ENCODE results near the gene RAD51B.

The RAD51B gene

DNA sequence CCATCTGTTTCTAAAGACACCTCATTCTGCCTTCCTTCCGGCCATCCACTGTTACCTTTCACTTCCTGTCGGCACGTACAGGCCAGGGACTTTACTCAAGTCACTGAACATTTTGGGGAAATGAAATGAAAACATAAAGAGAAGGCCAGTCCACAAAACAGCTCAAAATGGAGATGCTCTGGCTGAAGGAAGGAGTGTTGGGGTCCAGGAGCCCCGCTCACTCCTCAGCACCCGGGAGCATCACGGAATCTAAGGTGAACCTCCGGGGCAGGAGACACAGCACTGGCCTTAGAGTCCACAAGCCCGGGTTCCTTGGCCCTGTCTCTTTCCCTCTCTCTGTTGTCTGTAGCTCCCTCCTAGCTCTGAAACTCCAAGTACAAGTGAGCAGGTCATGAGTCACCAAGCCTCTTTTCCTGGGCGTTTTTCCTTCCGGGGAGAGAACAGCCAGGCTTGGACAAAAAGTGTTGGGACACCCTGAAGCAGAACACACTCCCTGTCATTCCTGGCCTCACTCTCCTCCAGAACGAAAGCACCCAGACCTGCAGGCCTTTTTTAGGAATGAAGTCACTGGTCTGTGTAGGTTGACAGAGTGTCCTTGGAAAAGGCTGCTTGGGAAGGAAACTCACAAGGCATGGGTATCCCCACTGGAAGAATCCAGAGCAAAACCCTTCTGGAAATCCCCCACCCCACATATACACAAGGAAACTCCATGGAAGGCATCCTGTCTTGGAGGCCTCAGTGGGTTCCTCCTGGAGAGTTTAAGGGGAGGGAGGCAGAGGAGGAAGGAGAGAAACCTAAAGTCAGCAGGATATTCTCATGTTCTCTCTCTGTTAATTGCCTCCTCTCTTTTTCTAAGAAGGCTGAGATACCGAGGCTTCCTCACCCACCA is 728.0 kb downstream of the RAD51B start:
- DNase-seq, result peak; percentile 48

DNA sequence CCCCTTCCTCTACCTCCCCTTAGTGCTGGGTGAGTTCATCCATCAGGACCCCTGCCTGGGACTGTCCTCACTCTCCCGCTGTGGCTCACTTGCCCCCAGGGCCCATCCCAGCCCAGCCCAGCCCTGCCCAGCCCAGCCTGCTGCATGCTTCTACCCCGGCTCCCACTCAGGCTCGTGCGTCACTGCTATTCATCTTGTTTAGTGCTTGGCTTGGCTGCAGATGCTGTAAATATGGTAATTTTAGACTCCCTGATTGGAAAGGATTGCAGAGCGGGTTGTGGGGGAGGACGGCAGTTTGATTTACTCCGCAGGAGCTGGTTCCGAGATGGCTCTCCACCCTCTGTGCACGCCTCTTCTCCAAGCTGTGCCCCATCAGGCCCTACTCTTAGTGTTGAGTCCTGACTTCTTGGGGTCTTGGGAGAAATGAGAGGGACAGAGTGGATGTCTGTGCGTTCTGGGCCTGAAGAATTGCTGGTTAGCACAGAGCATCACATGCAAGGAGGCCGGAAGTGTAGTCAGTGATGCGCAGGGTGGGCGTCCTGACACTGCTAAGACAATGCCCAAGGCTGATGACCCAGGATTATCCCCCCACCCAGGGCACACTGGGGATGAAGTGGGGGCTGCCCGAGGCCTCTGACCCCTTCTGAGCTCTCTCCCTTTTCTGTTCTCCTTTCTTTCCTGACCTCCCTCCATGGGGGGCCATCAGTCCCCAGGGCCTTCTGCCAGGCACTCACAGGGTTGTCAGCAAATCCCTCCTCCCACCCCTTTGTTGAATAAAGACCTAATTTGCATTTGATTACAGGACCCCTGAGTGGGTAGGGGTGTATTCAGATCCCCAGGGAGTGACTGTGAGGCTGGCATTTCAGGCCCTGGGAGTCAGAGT is 728.9 kb downstream of the RAD51B start:
- DNase-seq, result peak; percentile 94

DNA sequence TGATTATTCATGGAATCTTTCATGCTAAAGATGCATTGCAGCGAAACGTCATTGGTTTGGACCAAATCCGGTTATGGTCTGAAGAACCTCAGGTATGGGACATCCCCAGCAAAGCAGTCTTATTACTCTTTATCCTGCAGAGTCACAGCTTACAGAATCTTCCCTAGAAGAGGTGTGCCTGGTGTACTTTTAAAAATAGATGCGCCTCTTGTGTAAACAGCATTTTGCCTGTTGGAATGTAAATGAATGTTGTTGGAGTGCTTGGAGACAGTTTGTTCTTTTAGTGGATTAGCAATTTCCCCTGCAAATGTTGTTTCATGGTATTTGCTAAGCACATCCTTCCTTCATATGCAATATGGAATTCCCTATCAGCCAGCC is 730.7 kb downstream of the RAD51B start:
- DNase-seq, result no peak

DNA sequence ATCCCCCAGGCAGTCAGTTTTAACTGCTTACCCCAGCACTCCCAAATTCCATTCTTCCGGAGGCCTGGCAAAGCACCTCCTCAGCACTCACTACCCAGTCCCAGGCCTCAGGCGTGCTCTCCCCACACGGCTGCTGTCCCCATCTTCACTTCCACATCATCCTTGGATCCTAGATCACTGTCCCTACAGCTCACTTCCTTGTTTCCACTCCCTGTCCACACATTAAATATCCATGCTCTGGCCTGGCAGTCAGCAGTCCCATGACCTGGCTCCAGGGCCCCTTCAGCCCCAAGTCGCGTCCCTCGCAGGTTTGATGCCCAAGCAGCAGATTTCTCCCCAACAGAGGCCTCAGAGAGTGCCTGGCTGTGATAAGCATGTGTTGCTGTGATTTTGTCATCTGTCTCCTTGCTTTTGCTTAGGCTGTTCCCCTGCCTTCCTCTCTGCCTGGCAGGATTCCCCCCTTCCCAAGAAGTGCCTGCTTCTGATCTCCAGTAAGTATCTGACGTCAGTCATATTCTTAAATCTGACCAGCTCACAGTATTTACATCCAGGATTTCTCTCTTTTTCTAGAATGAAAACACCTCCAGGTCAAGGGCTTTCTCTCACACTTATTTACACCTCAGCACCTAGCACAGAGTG is 731.6 kb downstream of the RAD51B start:
- DNase-seq, result no peak

DNA sequence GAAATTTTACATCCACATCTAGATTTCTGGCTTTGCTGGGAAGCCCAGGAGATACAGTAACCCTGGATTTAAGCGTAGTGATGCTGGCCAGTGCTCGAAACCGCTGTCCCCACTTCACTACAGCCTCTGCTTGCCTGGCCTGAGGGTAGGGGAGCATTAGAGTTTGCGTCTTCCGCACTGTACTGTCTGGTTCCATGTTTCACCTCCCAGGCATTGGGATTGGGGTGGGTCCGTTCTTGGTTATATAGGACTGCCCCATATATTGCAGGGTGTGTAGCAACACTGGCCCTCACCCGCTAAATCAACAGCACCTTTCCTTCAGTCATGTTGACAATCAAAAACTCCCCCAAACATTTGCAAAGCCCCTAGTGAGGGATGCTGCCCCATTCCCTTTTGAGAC is 732.5 kb downstream of the RAD51B start:
- DNase-seq, result no peak

DNA sequence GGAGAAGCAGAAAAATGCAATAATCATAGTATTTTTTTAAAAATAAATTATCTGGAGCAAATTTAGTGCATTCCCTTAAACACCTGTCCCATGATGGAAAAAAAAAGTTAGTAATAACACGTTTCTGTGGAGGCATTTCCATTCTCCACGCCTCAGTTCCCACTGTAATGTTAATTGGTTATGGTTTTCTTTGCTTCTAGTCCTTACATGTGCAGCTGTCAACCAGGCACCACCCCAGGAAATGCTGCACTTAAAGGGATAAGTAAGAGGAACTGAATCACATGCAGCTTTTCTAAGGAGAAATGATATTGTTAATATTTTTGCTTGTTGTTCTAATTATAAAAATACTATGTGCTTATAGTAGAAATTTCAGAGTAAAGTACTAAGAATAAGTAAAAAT is 733.0 kb downstream of the RAD51B start:
- DNase-seq, result peak; percentile 56

DNA sequence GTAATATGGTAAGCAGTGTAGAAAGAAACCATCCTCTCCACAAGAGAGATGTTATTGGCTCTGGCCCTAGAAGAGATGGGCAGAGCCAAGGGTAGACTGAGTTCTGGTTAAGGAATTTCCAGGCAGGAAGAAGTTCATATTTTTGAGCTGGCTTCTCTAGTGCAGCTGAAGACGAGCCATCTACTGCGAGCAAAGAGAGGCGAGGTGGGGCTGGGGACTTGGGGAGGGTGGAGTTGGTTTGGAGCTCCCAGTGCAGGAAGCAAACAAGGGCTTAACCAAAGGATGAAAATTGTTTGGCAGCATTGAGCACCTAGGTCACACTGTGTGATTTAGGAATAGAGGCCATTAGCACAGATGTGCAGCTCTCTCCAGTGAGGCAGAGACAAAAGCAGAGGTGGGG is 733.7 kb downstream of the RAD51B start:
- peak; percentile 55 for DNase-seq

DNA sequence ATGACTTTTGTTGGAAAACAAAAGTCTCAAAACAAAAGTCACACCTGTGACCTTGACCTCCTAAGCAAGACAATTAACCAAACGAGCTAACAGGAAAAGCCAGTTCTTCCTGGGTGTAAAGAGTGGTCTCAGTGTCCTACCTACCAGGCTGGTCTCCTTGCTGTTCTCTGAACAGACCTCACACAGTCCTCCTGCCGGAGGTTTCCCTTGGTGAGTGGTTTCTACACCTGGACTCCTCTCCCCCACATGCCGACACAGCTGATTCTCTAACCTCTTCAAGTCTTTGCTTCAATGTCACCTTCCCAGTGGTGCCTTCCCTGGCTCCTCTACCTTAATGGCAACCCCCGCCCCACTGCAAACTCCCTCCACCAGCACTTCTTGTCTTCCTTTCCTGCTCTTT is 734.7 kb downstream of the RAD51B start:
- no peak for DNase-seq

DNA sequence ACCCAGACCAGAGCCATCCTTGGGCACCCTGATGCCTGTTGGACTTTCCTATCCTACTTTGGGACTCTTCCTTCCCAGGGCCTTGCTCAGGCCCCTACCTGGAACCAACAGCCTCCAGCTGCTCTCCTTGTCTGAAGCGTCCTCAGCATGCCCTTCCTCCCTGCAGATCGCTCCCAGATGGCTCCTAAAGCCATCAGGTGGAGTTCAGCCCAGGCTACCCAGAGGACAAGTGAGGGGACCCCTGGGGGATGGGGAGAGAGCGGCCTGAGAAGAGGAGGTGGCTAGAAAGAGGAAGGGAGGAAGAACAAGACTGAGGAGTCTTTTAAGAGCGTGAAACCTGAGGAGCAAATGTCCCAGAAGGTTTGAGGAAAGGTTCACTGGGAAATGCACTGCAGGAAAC is 736.7 kb downstream of the RAD51B start:
- DNase-seq, result no peak

DNA sequence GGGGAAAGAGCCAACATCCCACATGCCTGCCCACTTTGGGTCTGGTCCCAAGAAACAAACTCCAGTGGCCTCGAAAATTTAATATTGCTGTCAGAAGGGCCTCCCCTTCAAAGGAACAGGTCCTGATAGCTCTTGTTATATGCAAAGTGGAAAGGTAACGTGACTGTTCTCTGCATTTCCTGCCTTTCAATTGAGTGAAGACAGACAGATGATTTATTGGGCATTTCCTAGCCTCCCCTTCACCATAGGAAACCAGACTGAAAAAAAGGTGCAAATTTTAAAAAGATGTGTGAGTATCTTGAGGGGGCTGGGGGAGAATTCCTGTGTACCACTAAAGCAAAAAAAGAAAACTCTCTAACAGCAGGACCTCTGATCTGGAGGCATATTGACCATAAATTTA is 738.1 kb downstream of the RAD51B start:
- peak; percentile 6 for DNase-seq

DNA sequence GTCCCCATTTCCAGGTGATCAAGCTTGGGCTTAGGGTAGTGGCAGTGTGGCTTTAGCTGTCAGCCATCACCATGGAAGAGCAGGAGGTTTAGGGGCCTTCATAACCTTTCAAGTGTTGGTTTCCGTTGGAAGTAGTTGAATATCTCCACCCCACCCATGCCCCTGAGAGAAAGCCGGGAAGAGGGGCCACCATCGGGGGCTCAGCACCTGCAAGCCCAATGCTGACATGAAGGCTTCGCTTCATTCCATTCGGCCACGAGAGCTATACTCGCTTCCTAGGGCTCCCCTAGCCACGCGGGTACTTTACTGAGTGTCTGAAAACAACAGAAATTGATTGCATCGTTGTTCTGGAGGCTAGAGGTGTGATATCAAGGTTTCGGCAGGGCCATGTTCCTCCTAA is 738.5 kb downstream of the RAD51B start:
- DNase-seq, result peak; percentile 6

DNA sequence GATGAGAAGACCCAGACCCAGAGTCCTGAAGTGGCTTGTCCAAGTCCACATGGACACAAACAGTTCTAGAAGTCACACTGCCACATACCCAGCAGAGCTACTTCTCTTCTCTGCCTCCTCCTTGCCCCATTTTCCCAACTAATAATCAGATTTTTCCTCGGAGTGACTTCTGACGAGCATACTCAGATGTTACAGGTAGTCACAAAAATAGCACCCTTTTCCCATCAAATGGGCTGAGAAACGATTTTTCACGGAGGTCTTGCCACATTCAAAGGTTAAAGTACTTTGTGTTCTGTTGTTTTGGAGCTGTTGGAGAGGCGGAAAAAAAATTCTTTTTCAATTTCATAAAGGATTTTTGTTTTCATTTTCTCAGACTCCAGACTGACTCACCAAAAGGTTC is 740.4 kb downstream of the RAD51B start:
- DNase-seq, result no peak

DNA sequence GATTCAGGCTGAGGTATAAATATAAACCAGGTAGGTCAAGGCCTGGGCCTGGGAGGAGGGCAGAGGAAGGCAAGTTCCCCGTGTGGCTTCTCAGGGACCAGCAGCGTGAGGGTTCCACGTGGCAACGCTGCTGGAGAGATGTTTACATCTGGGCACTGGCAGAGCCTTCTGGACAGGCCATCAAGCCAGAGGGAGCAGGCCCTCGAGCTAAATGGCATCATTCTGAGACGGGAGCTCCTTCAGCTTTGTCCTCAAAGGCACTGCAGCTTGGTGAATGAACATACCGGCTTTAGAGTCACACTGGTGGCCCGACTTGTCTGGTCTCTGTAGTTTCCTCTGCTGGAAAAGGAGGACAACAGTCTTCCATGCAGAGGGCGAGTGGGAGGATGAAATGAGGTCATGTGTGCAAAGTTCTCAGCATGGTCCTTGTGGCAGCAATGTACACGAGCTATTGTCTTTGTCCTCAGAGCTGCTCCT is 742.0 kb downstream of the RAD51B start:
- no peak for DNase-seq

DNA sequence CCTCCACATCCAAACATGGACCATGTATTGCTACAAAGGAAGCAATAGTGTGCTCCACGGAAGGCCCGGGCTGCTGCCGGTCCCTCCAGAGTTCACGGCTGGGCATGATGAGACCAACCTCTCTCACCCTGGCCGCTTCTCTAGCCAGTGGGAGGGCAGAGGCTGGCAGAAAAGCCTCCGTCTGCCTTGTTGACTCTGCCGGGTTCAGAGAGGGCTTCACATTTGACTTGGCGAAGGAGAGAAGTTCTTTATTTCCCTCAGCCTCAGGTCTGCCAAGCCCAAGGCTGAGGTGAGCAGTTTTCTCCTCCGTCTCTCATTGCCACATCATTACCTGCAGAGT is 743.3 kb downstream of the RAD51B start:
- no peak for DNase-seq

DNA sequence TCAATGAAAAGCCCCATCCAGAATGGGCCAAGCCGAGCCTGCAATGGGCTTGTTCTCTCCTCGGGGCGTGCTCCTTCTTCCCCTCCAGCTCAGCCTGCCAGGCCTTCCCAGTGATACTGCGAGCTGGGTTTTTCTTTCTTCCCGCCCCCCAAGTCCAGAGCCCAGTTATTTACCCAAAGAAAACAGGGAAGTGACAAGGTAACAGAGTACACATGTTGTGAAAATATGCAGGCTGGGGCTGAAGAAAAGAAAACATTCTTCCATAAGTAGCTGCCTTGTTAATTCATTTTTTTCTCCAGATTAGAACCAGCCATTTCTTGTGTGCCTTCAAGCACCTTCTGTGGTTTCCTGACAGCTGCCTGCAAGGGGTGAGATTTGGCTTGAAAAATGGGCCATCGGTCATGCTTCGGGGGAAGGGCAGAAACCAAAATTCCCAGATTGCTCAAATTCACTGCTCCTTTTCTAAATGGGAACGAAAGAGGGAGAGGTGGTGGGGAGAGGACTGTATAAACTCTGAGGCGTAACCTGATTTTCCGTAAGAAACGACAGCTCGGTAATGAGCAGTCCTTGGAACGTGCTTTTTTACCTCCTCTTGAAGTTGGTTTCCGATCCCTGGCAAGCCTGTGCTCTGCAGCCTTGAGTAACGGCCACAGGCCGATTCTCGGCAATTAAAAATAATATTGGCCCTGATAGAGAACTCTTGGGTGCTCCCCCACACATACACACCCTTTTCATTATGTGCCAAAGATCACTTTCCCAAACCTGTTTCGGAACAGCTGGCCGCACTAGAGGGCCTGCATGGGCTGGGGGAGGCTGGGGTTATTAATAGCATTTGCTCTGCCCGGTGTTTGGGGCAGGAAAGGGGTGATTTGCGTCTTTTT is 743.9 kb downstream of the RAD51B start:
- DNase-seq, result peak; percentile 80

DNA sequence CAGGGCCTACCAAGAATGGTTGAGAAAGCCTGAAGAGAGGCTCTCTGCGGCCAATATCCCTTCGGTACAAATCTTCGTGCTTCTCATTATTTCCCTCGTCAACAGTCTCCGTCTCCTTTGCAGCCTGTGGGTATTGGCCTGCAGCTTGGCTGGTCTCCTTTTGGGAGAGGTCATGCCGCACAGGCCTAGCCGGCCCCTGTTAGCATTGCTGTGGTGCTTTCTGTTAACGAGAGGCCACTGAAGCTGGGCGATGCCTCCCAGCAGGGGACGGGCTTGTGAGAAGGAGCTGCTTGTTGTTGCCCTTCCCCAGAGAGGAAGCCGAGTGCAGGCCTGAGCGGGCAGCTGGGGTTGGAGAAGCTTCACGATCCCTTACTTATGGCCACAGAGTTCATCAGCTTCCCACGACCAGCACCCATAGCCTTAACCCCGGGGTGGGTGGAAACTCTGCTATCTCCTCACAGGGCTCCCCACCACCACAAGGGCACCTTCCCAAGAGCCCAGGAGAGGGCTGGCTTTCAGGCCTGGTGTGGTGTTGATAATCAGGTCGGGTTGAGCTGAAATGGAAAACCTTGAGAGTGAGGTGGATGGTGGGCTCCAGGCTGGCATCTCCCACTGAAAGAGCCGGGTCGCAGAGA is 744.7 kb downstream of the RAD51B start:
- peak; percentile 60 for DNase-seq

DNA sequence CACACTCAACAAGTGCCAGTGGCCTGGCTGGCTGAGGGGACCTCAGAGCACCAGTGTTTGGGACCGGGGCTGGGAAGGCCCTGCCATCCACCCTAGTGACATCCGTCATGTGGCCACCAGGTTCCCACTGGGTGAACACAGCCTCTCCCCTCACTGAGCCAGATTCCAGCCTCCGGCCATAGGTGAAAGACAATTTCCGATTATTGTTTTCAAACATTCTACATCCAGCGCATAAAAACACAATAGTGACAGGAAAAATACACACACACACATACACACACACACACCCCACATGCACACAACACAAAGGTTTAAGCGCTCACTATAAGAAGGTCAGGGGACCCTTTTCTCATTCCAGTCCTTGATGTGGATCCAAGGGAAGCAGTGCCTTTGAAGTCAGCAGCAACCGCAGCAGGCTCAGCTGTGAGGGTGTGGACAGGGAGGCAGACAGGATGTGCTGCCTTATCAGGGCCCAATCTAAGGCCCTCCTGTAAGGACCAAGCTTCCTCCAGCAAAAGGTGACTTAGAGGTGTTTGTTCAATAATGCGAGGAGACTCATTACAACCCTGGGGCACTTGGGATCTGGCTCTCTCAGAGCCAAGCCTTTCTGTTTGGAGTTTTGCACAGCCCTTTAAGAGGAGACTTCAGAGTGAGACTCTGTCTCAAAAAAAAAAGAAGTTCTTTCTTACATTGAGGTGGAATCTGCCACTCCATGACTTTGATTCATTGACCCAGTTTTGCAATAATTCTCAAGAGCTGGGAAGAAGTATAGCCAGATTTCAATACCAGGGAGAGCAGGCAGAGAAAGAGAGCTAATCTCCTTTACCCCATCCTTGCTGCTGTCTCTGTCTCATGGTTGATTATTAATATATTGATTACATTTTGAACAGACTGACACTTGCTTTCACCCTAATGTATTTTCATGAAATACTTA is 745.5 kb downstream of the RAD51B start:
- no peak for DNase-seq

DNA sequence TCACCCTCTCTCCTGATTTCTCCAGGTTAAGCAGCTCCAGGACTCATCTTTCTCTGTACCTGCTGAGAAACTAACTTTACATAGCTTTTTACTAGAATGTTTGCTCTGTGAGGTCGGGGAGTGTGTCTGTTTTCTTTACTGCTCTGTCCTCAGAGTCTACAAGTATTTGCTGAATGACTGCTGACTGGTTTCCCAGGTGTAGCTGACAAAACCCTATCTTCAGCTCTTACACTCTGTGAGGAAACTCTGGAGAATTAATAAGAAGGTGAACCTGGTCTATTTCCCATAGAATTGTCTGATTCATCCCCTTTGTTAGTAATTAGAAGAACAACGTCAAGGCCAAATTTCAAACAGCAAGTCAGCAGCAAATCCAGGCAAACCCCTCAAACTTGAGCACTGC is 746.5 kb downstream of the RAD51B start:
- DNase-seq, result no peak

DNA sequence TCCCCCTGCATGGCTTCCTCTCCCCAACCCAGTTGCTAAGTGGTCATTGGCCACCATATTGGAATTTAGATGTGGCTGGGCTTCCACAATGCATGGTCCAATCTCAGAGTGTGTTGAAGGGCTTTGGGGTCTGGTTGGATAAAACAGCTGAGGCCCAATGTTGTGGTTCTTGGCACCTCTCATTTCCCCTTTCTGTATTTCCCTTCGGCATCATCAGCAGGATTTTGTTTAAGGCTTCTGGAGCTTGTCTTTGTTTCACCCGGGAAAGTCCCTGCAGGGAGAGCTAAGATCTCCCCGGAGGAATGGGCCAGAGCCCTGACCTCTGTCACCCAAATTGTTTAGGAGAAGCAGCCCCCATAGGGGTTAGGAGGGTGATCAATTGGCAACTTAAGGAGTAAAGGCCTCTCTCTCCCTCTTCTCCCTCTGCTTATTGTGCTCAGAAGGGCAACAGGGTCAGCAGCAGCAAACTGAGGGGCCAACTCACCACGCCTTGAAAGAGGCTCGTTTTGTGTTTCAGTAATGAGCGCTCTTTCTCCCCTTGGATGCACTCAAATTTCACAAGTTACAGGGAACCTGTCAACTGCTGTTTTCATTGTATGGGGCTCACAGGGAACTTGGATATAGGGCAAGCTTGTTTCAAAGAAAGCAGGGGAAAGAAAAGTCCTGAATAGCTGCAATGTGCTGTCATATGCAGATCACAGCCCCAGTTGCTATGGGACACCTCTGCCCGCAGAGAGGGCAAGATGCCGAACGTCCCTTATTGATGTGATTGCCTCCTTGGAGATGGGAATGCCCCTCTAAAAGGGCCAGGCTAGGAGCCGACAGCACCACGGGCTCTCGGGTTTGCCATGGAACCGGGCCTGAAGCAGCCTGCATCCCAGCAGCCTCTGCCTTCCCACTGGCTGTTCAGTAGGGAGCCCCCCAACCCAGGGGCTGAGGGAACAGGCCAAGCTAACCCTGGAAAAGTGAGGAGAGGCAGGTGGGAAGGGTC is 749.6 kb downstream of the RAD51B start:
- DNase-seq, result no peak

Measured in femur (tissue), 1 donor.